Fibroblast of pulmonary artery (primary cell): ENCODE data around the gene FRMD6.

Experiments used
- DNase-seq: peaks from one replicate; pipeline ENCODE4 v3.0.0-alpha.2; 2010; ENCODE audit warnings: low read depth
- H3K4me3 ChIP-seq: replicated peaks from 2 replicates; pipeline ENCODE4 v1.5.1; 2011; ENCODE audit warnings: low read depth, mild to moderate bottlenecking, control low read depth, low read length, moderate library complexity
- CTCF ChIP-seq: IDR thresholded peaks from 2 replicates; pipeline ENCODE4 v1.5.1; 2011; ENCODE audit warnings: mild to moderate bottlenecking, control low read depth, low read length, inconsistent platforms; ENCODE audit errors: missing control alignments

Gene FRMD6

GRCh38 chr14:51660741-51661140 lies 9.0 kb downstream of the FRMD6 start:
- DNase-seq, result no peak
- H3K4me3 ChIP-seq, result no peak overlapping the region
- TF ChIP-seq CTCF, result no peak

- H3K4me3 ChIP-seq, result no peak overlapping the region
- DNase-seq, result no peak
- TF ChIP-seq CTCF, result no peak
These were observed 9.8 kb downstream of the FRMD6 start for GRCh38 chr14:51661504-51661903.

GRCh38 chr14:51663783-51664326 lies 12.1 kb downstream of the FRMD6 start:
- no peak overlapping the region for H3K4me3 ChIP-seq
- TF ChIP-seq CTCF, result no peak
- no peak for DNase-seq

- TF ChIP-seq CTCF, result no peak
- no peak for DNase-seq
These were observed 14.4 kb downstream of the FRMD6 start for GRCh38 chr14:51666070-51666469.

GRCh38 chr14:51666826-51667225 lies 15.1 kb downstream of the FRMD6 start:
- TF ChIP-seq CTCF, result no peak
- H3K4me3 ChIP-seq, result no peak overlapping the region
- DNase-seq, result no peak

More at GRCh38 chr14:51666070-51666469, 14.4 kb downstream of the FRMD6 start:
- H3K4me3 ChIP-seq, result no peak overlapping the region

- TF ChIP-seq CTCF, result no peak
- no peak for DNase-seq
- no peak overlapping the region for H3K4me3 ChIP-seq
These were observed 17.2 kb downstream of the FRMD6 start for GRCh38 chr14:51668870-51669269.

GRCh38 chr14:51674294-51675002 lies 22.7 kb downstream of the FRMD6 start:
- no peak overlapping the region for H3K4me3 ChIP-seq
- no peak for TF ChIP-seq CTCF

More at GRCh38 chr14:51674294-51675002, 22.7 kb downstream of the FRMD6 start:
- peak; percentile 68 for DNase-seq
